GM19397 (cell line): ENCODE data around the gene SEC31A.
"Not testable (repeated sequence)": the region's sequence is repeated elsewhere in the genome, so short reads cannot be mapped to it uniquely, and the experiment has no call there.

ENCODE experiments used
- ATAC-seq: cut with Tn5 transposase; IDR thresholded peaks from one replicate; pipeline ENCODE4 v1.9.1; 2021; ENCODE audit warnings: mild to moderate bottlenecking, moderate library complexity; ENCODE audit not compliant: unreplicated experiment

The SEC31A gene

DNA sequence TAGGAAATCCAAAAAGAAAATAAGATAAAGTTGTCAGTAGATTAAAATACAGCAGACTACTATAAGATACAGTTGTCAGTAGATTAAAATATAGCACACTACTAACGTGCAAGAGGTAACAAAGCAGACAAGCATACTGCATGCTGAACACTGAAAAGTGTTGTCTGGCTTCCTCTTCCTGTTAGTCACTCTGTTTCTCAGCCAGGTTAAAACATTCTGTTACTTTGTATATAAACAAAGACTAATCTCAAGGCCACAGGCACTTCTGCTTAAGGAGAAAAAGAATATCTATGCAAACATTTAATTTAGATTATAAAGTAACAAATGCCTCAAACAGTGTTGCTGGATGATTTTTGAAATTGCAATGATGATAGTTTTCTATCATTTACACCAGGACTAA lies 51.3 kb downstream of the SEC31A start:
- no peak for ATAC-seq

DNA sequence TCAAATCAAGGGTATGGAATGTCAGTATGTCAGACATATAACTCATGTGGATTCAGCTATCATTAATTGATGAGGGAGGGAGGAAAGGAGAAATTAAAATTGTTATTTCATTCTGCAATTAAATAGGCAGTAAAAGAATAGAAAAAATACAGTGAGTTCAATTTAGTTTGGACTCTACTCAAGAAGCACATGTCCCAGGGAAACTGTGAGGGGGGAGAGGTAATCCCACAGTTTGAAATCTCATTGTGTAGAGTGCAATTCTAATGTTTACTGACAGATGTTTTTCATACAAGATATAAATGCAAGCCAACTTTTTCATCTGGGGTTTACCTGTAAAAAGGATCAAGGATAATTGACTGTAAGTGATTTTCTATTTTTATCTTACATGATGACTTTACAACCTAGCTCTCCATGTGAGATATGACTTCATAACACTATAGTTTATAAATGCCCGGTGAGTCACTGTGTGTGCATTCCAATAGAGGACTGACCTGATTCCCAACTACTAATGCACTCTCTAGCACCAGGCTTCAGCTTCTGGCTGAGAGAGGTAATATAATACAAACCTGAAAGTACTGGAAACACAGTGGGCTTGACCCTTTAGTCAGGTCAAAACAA lies 57.1 kb downstream of the SEC31A start:
- no peak for ATAC-seq

DNA sequence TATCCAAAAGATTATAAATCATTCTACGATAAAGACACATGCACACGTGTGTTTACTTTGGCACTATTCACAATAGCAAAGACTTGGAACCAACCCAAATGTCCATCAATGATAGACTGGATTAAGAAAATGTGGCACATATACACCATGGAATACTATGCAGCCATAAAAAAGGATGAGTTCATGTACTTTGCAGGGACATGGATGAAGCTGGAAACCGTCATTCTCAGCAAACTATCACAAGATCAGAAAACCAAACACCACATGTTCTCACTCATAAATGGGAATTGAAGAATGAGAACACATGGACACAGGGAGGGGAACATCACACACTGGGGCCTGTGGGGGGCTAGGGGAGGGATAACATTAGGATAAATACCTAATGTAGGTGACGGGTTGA lies 57.9 kb downstream of the SEC31A start:
- ATAC-seq, result not testable (repeated sequence)

DNA sequence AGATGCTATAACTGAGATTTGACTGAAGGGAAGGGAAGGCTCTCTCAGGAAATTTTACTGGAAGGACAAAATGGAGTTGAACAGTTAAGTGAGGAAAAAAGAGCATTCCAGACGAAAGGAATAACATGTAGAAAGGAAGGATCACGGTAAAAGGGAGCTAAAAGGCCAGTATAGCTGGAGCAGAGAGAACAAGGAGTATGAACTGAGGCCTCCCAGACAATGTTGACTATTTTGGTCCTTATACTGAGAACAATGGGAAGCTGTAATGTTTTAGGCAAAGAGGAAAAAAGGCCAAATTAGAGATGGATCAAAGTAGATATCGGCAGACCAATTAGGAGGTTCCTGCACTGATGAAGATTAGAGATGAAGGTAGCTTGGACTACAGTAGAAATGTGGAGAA lies 65.5 kb downstream of the SEC31A start:
- no peak for ATAC-seq

DNA sequence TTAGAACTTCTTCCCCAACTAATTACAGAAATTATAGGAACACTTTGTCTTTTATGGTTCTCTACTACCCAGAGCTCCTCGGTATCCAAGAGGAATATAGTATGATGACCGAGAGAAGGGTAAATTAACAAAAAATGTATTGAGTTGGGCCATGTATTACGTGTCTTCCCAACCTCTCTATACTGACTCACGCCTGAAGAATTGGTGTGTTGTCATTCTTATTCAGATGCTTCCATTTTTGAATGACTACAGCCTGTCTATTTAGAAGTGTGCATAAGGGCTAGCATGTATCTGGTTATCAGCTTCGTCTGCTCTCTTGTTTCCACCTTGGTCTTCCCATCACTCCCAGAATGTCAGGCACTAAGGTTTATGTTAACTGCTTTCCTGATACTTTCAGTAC lies 67.9 kb downstream of the SEC31A start:
- no peak for ATAC-seq

DNA sequence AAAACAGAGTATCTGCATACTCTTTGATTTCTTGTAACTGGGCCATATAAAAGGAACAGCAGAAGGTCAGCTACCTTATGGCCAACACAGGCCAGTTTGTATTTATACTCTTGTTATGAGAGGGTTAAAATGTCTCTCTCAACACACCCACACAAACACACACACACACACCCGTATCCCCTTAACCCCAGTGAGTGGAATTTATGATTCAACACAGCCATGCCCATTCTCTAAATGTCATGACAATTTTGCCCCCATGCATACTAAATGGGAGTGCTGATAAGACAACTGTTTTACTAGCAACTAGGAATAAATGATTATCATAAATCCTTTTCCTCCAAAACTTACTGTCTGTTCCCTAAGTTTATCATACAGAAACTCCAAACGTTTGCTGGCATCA lies 70.3 kb downstream of the SEC31A start:
- no peak for ATAC-seq

DNA sequence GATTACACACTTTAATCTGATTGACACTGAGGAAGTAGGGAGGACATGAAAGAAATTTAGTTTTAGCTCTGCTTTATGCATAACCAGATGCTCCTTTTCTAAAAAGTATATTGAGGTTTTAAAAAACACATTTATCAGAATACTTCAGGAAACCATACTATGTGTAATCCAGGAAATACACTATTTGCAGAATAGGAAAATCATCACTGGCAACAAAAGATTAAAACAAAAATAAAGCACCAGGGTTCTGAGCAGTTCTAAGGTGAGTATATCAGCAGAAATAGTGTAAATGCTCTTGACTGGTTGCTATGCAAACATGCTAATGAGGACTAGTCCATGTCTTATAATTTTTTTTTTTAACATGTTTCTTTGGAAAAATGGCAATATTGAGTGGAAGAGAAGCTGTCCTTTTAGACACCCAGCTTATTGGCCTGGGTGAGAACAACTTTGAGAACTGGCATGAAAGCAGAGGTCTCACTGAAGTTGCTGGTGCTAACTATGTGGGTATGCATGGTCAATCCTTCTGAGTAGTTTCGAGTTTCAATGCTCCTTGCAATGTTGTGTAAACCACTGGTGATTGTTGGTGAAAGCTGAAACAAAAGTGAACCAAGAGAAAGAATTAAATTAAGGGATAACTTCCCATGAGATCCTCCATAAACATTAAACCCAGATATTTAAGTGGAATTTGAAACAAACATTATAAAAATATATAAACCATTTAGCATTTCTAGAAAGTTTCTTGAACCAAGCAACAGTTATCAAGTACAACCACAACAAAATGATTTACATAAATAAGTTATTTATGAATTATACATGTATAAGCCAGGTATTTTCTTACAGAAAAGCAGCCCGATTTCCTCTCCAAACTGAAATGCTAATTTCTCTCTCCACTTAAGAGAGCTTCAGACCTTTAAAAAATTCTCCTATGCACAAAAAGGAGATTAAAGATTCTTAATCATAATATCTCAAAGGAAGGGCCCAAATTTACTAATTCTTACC lies 72.0 kb downstream of the SEC31A start:
- peak; percentile 59 for ATAC-seq

DNA sequence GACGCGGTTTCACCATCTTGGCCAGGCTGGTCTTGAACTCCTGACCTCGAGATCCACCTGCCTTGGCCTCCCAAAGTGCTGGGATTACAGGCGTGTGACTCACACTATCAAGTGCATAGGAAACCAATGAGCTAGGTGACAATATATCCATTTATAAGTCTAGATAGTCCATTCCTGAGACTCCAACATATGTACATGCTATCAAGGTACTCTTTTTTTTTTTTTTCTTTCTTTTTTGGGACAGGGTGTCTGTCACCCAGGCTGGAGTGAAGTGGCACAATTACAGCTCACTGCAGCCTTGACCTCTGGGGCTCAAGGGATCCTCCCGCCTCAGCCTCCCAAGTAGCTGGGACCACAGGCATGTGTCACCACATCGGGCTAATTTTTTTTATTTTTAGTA lies 74.1 kb downstream of the SEC31A start:
- ATAC-seq, result not testable (repeated sequence)

DNA sequence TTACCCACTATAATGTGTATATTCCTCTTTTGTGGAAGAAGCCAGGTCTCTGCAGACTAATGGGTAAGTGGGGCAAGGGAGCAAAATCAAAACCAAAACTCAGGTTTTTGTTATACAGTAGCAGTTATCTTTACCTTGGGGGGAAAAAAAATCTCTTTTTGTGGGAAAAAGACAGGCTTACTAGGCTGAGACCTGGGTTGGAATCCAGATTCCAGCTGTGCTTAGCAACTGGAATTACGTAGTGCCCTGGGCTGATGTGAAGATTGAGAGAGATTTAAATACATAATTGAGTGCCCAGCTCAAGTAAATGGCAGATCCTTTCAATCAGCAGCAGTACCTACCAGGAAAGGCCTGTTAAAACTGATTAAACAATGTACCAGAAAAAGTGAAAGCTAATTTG lies 76.9 kb downstream of the SEC31A start:
- ATAC-seq, result no peak

DNA sequence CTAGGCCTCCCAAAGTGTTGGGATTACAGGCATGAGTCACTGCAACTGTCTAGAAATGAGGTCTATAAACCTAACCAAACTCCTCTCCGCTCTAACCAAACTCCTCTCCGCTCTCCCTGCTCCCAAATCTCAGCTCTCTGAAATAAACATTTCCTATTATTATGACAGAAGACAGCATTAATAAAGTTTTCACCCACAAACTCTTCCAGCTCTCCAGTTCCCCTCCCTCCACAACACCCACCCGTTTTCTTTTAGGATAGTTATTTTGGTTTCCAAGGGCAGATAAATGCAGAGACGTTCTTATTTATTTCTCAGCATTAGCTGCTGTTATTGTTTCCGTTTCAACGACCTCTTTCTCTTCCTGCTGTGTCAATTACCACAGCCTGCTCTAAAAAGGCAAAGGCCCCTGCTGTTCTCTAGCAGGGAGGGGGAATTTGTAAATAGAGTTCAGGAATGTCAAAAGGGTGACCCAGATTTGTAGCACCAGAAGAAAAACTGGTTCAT lies 79.1 kb downstream of the SEC31A start:
- no peak for ATAC-seq

DNA sequence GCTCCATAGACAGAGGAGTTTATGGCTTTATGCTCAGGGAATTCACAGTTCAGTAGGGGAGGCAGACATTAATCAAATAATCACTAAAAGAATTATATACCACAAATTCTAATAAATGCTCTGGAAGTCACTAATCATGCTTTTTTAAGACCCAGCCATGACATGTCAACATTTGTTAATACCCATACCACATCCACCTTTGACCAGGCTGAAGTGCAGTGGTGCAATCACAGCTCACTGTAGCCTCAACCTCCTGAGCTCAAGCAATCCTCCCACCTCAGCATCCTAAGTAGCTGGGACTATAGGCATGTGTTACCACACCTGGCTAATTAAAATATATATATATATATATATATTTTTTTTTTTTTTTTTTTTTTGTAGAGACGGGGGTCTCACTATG lies 79.6 kb downstream of the SEC31A start:
- no peak for ATAC-seq

DNA sequence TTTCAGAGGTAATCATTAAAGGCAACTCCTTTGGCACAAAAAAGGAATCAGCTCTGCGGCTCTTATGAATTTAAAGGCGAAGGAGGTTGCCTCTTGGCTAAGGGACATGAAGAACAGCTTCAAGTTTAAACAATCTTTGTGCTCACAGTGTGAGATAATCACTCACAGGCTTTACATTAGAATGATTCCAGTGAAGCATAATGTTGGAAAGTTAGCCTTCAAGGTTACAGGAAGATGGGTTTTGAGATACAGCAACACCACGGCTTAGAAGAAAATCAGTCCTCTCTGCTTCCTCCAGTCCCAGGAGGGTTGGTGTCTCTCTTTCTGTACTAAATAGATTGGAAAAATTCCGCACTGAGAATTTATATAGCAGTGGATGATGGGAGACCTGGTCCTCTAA lies 80.8 kb downstream of the SEC31A start:
- no peak for ATAC-seq

DNA sequence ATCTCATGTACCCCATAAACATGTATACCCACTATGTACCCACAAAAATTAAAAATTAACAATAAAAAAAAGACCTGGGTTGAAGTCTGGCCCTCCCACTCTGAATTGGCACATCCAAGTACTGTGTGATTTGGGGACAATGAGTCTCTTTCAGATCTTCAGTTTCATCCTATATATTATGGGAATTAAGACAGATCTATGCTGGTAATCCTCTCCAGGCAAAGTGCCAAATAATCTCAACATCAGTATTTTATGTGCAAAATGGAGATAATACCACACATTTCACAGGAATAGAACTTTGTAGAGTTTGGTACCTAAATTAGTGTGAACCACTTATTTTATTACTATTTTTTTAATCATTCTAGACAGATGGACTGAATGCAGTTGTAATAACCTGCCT lies 81.3 kb downstream of the SEC31A start:
- ATAC-seq, result no peak

DNA sequence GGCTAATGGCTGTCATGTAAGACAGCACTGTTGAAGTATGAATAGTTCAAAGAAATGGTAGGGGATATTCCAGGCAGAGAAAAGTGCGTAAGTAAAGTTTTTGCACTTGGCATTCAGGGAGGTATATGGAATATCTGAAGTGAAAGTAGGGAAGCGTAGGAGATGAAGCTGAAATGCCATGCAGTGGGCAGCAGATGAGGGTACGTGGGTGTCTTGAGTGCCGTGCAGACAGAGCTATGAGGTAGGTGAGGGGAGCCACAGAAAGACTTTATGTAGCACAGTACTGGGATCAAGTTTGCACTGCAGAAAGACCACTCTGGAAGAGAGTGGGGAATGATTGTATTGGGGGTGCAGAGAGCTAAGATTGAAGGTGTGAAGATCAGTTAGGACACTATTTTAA lies 87.2 kb downstream of the SEC31A start:
- no peak for ATAC-seq

DNA sequence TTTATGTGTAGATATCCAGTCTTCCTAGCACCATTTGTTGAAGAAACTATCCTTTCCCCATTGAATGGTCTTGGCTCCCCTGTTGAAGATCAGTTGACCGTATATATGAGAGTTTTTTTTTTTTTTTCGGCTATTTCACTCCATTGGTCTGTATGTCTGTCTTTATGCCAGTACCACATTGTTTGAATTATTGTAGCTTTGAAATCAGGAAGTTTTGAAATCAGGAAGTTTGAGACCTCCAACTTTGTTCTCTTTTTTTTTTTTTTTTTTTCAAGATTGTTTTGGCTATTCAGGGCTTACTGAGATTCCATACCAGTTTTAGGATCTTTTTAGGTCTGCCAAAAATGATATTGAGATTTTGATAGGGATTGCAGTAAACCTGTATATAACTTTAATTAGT lies 88.0 kb downstream of the SEC31A start:
- ATAC-seq, result no peak

DNA sequence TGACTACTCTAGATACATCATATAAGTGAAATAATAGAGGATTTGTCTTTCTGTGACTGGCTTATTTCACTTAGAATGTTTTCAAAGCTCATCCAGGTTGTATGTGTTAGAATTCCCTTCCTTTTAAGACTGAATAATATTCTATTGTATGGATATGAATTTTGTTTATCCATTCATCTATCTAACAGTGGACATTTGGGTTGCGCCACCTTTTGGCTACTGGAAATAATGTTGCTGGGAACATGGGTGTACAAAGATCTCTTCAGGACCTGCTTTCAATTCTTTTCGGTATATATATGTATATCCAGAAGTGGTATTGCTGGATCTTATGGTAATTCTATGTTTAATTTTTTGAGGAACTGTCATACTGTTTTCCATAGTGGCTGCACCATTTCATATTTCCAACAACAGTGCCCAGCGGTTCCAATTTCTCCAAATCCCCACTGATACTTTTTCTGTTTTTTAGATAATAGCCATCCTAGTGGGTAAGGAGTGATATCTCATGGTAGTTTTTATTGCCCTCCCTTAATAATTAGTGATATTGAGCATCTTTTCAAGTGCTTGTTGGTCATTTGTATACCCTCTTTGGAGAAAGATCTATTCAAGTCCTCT lies 88.9 kb downstream of the SEC31A start:
- ATAC-seq, result no peak

DNA sequence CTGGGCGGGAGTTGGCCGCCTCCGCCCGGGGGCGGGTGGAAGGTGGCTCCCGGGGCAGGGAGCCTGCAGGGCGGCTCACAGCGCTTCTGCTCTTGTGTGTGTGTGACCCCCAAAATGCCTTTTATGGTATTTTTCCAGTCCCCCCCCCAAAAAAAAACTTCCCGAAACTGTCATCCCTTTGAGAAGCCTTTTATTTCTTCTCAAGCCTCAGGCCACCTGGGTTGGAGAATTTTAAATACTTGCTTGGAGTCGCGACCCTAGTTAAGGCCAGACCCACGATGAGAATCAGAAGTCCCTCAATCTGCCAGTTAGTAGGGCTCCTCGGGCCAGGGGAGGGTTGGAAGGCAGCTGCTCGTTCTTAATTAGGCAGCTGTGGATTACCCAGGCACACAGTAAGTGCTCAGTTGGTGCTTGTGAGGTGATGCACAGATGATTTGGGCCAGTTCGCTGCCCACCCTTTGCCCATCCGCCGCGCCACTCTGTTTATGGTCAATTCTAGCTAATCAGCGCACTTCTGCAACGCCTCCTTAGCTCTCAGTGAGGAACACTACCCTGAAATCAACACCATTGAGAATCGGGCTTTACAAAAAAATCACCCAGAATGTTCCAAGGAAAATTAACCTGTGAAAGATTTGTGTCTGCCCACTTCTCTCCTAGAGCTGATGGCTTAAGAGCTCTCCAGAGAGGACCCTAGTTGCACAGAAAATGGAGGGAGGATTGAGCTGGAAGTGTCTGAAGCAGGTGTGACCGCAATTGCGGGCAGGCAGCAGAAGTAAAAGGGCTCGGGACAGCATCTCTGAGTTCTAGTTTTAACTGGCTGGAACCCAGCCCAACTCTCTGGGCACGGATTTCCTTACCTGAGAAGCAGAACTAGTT lies 91.7 kb downstream of the SEC31A start:
- ATAC-seq, result no peak

DNA sequence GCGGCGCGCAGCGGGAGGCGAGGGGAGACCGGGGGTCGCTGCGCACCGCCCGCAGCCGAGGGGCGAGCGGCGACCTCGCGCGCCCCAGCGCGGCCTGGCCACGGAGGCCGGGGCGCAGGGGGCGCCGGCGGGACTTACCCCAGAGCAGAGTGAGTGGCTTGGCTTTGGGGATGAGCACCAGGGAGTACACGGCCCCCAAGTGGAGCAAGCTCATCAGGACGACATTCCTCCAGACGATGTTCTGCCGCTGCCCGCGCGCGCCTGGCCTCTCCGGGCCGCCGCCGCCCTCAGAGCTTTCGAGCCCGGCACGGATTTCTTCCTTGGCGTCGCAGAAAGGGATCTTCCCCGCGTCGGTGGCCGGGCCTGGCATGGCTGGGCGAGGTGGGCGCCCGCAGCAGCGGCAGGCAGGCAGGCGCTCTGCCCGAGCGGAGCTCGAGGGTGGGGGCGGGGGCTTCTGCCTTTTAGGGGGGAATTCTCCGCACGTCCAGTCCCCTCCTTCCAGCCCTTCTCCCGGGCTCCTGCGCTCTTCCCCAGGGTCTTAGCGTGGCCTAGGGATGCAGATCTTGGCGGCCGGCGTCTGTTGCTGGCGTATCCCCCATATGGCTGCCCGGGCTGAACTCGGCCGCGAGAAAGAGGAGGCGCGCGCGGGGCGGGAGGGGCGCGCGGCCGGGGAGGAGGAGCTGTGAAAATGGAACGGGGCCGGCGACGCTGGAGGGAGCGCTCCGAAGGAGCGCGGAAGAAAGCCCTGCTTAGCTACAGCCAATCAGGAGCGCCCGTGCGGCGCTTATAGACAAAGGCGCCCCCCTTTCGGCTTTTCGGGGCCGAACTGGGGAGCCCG lies 92.6 kb downstream of the SEC31A start, which contains the start of gene SCD5:
Gene SCD5 (minus strand): TSS at position 629 of the 838 bp plus-strand sequence. CDS start 259 bp downstream, at position 370.
- peak; percentile 76 for ATAC-seq

DNA sequence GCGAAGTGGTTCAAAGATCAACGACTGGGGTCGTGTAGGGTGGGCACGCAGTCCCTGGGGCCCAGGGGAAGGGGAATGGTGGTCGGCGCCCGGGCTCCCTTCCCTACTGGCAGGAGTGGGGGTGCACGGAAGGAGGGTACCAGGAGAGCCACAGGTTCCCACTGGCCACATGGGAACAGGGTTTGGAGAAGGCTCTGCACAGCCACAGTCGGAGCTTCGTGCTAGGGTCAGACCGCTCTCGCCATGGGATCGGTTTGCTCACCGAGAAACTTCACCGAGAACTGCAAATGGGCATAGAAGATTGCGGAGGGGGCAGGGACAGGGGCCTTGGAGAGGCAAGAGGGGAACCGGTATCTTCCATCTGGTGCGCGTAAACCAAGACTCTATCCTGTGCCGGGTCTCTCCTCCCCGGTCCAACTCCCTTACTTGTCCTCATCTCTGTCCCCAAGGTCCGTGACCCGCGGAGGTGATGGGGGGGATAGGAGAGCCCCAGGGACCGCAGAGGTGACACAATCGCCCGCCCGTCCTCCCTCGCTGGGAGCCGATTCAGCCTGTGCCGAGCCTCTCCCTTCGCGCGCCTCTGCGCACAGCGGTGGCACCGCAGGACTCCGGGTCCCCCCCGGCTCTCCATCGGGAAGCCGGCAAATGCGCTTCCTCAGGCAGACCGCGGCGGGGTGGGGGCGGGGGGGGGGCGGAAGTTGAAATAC lies 93.4 kb downstream of the SEC31A start:
- ATAC-seq, result no peak
